H1 (cell line): Measurements from ENCODE around the gene PRDM10. TPM values are rescaled to one million over a fixed set of nuclear protein-coding genes. Genes with fewer than 3 reads are reported as not detected.

Experiments used
- CTCF ChIA-PET: fragments of 300-600 bp; sonication (Branson Sonifier 250); formaldehyde crosslinking; loops from one replicate; lab custom pipeline; 2021; ENCODE audit not compliant: partially characterized antibody; lab: Charles Lee
- POLR2A ChIA-PET: fragments of 300-600 bp; sonication (Branson Sonifier 250); formaldehyde crosslinking; loops from one replicate; lab custom pipeline; 2021; ENCODE audit warnings: inconsistent platforms; ENCODE audit not compliant: partially characterized antibody; lab: Charles Lee
- DNase-seq, 2 experiments: peaks; one replicate each; pipeline versions ENCODE4 v3.0.0 to v3.0.0-alpha.2; 2010 to 2022; ENCODE audit warnings: low spot score in 2 of 2, low read depth in 1 of 2, mixed read lengths in 1 of 2
- FAIRE-seq: peaks from 2 replicates; lab custom pipeline; 2011; peaks lifted over from hg19 to GRCh38; lab: Jason Lieb, UNC
- H2AFZ ChIP-seq: 2 replicates; pipeline ENCODE4 v1.8.1; 2012; ENCODE audit warnings: low read length, inconsistent platforms
- H2AK5ac ChIP-seq: 2 replicates; pipeline ENCODE4 v1.6.1; 2013; ENCODE audit warnings: low read depth, low read length
- H2BK120ac ChIP-seq: replicated peaks from 2 replicates; pipeline ENCODE3; 2013; ENCODE audit warnings: low read depth, low read length, inconsistent platforms
- H2BK12ac ChIP-seq: 2 replicates; pipeline ENCODE4 v1.6.1; 2013; ENCODE audit warnings: low read depth, low read length
- H2BK15ac ChIP-seq: 2 replicates; pipeline ENCODE4 v1.6.1; 2013; ENCODE audit warnings: low read length
- H2BK20ac ChIP-seq: 2 replicates; pipeline ENCODE4 v1.6.1; 2013; ENCODE audit warnings: low read length
- H2BK5ac ChIP-seq: 2 replicates; pipeline ENCODE4 v1.6.1; 2013; ENCODE audit warnings: low read depth, low read length
- H3K14ac ChIP-seq: 2 replicates; pipeline ENCODE4 v1.6.1; 2013; ENCODE audit warnings: inconsistent platforms; ENCODE audit not compliant: insufficient read length
- H3K18ac ChIP-seq: 2 replicates; pipeline ENCODE4 v1.6.1; 2013; ENCODE audit warnings: low read length; ENCODE audit errors: extremely low read depth
- H3K23ac ChIP-seq: 2 replicates; pipeline ENCODE4 v1.6.1; 2013; ENCODE audit warnings: inconsistent platforms; ENCODE audit not compliant: insufficient read length
- H3K23me2 ChIP-seq: 2 replicates; pipeline ENCODE4 v1.6.1; 2013; ENCODE audit warnings: low read depth, low read length
- H3K27ac ChIP-seq: 2 replicates; pipeline ENCODE4 v1.6.1; 2011; ENCODE audit warnings: low read depth, low read length, inconsistent platforms
- H3K27me3 ChIP-seq, 4 experiments: replicated peaks in 1 of 4; 1 replicate in 1 of 4; 2 replicates in 3 of 4; pipeline versions ENCODE4 v1.6.1 to v1.8.1; 2011 to 2013; ENCODE audit warnings: low read length in 3 of 4, mild to moderate bottlenecking in 3 of 4, inconsistent platforms in 2 of 4, mixed read lengths in 2 of 4, moderate library complexity in 1 of 4; ENCODE audit not compliant: control insufficient read depth in 3 of 4, insufficient read depth in 3 of 4; ENCODE audit errors: extremely low read depth in 1 of 4
- H3K36me3 ChIP-seq, 4 experiments: 2 replicates each; pipeline versions ENCODE4 v1.6.1 to v1.8.1; 2011 to 2013; ENCODE audit warnings: mild to moderate bottlenecking in 4 of 4, low read length in 3 of 4, moderate library complexity in 2 of 4, control low read depth in 1 of 4, inconsistent platforms in 1 of 4; ENCODE audit not compliant: insufficient read depth in 4 of 4, control insufficient read depth in 2 of 4
- H3K4ac ChIP-seq: replicated peaks from 2 replicates; pipeline ENCODE3; 2013; ENCODE audit warnings: low read length, low read depth, mixed read lengths, inconsistent platforms; ENCODE audit not compliant: insufficient read length
- H3K4me1 ChIP-seq, 4 experiments: replicated peaks in 1 of 4; 1 replicate in 1 of 4; 2 replicates in 3 of 4; pipeline versions ENCODE4 v1.6.1 to v1.8.1; 2011 to 2013; ENCODE audit warnings: low read length in 3 of 4, inconsistent platforms in 2 of 4, mixed read lengths in 1 of 4; ENCODE audit not compliant: insufficient read depth in 4 of 4, control insufficient read depth in 3 of 4
- H3K4me2 ChIP-seq, 2 experiments: 2 replicates each; pipeline versions ENCODE4 v1.6.1 to v1.8.1; 2011 to 2013; ENCODE audit warnings: low read depth in 2 of 2, low read length in 2 of 2, control low read depth in 1 of 2, inconsistent platforms in 1 of 2, mild to moderate bottlenecking in 1 of 2; ENCODE audit not compliant: insufficient read depth in 1 of 2
- H3K4me3 ChIP-seq, 4 experiments: fragments of 200-600, 300-600 bp in 1 of 4; sonication (generic), shearing (Covaris generic), sonication (Bioruptor Twin) in 1 of 4; 2 replicates each; pipeline versions ENCODE4 v1.5.1 to v1.8.1; 2011 to 2016; ENCODE audit warnings: low read length in 4 of 4, low read depth in 3 of 4, control low read depth in 2 of 4, inconsistent platforms in 2 of 4, mild to moderate bottlenecking in 2 of 4, mixed read lengths in 1 of 4, moderate library complexity in 1 of 4; ENCODE audit not compliant: insufficient read depth in 2 of 4; ENCODE audit errors: extremely low read depth in 1 of 4
- H3K56ac ChIP-seq: replicated peaks from 2 replicates; pipeline ENCODE3; 2013; ENCODE audit warnings: low read depth, mild to moderate bottlenecking, mixed read lengths, low read length, inconsistent platforms; ENCODE audit not compliant: insufficient read length
- H3K79me1 ChIP-seq: 2 replicates; pipeline ENCODE4 v1.6.1; 2013; ENCODE audit warnings: low read depth, low read length, control low read depth
- H3K79me2 ChIP-seq, 2 experiments: 2 replicates each; pipeline versions ENCODE4 v1.6.1 to v1.8.1; 2012 to 2013; ENCODE audit warnings: low read length in 2 of 2, mild to moderate bottlenecking in 2 of 2, inconsistent platforms in 1 of 2; ENCODE audit not compliant: insufficient read depth in 2 of 2, control insufficient read depth in 1 of 2
- H3K9ac ChIP-seq, 4 experiments: replicated peaks in 1 of 4; 1 replicate in 1 of 4; 2 replicates in 3 of 4; pipeline versions ENCODE4 v1.6.1 to v1.8.1; 2011 to 2013; ENCODE audit warnings: low read depth in 3 of 4, low read length in 3 of 4, control low read depth in 2 of 4, mild to moderate bottlenecking in 2 of 4, moderate library complexity in 2 of 4, inconsistent platforms in 1 of 4; ENCODE audit errors: extremely low read depth in 1 of 4
- H3K9me3 ChIP-seq, 2 experiments: 2 replicates each; pipeline versions ENCODE4 v1.6.1 to v1.8.1; 2012 to 2013; ENCODE audit warnings: mild to moderate bottlenecking in 2 of 2, moderate library complexity in 2 of 2, control low read depth in 1 of 2, inconsistent platforms in 1 of 2, low read depth in 1 of 2, low read length in 1 of 2, mixed read lengths in 1 of 2; ENCODE audit not compliant: insufficient read depth in 2 of 2
- H4K20me1 ChIP-seq, 2 experiments: replicated peaks in 1 of 2; 2 replicates each; pipeline versions ENCODE3 to v1.8.1; 2011 to 2013; ENCODE audit warnings: inconsistent platforms in 2 of 2, low read length in 2 of 2, mild to moderate bottlenecking in 1 of 2; ENCODE audit not compliant: insufficient read depth in 2 of 2, control insufficient read depth in 1 of 2
- H4K5ac ChIP-seq: 2 replicates; pipeline ENCODE4 v1.6.1; 2013; ENCODE audit warnings: low read length, low read depth, mixed read lengths, inconsistent platforms; ENCODE audit not compliant: insufficient read length
- H4K8ac ChIP-seq: 2 replicates; pipeline ENCODE4 v1.8.0; 2013; ENCODE audit warnings: mild to moderate bottlenecking, moderate library complexity, low read length, inconsistent platforms; ENCODE audit not compliant: insufficient read depth; ENCODE audit errors: extremely low read depth
- H4K91ac ChIP-seq: replicated peaks from 2 replicates; pipeline ENCODE3; 2013; ENCODE audit warnings: low read length, mixed read lengths, inconsistent platforms; ENCODE audit not compliant: insufficient read length
- PHF8 ChIP-seq: fragments of 200-600 bp; sonication (generic); conservative IDR thresholded peaks from 2 replicates; pipeline ENCODE4 v1.7.1; 2012; ENCODE audit warnings: low read depth, mild to moderate bottlenecking, inconsistent platforms, low read length, moderate library complexity
- POLR2AphosphoS5 ChIP-seq: IDR thresholded peaks from 2 replicates; pipeline ENCODE4 v1.6.1; 2011; ENCODE audit warnings: low read depth, low read length
- RAD21 ChIP-seq, 2 experiments: IDR thresholded peaks in 1 of 2; conservative IDR thresholded peaks in 1 of 2; 2 replicates each; pipeline ENCODE4 v1.6.1; 2011; ENCODE audit warnings: low read depth in 2 of 2, low read length in 2 of 2, improper control_type of control experiment in 1 of 2, inconsistent platforms in 1 of 2, mild to moderate bottlenecking in 1 of 2, moderate library complexity in 1 of 2
- SIN3A ChIP-seq, 2 experiments: IDR thresholded peaks in 1 of 2; conservative IDR thresholded peaks in 1 of 2; 2 replicates each; pipeline ENCODE4 v1.6.1; 2011 to 2012; ENCODE audit warnings: low read length in 2 of 2, improper control_type of control experiment in 1 of 2, low read depth in 1 of 2, mild to moderate bottlenecking in 1 of 2
- YY1 ChIP-seq: IDR thresholded peaks from 2 replicates; pipeline ENCODE4 v1.6.1; 2011; ENCODE audit warnings: low read depth, mild to moderate bottlenecking, low read length
- WGBS, 2 experiments: shearing (Covaris generic) in 1 of 2; methylation state at CpG; one replicate each; pipeline versions ENCODE4 v1.1.6 to v1.1.7; 2013 to 2015; ENCODE audit warnings: low lambda C conversion rate in 2 of 2, mixed read lengths in 2 of 2, inconsistent platforms in 1 of 2, low coverage in 1 of 2, missing lambda C conversion rate in 1 of 2; ENCODE audit not compliant: insufficient replicate concordance in 2 of 2, insufficient coverage in 1 of 2, insufficient read length in 1 of 2; ENCODE audit errors: extremely low coverage in 1 of 2, missing lambda C conversion rate in 1 of 2; 5-methylcytosine and 5-hydroxymethylcytosine counted together
- polyA plus RNA-seq, 7 experiments: library from polyadenylated mRNA; depleted of rRNA in 3 of 7; stranded (reverse) in 5 of 7; unstranded in 2 of 7; fragments of >200 nt in 5 of 7; fragments of 200-250 nt in 2 of 7; gene quantifications; 1 replicate in 5 of 7; 2 replicates in 1 of 7; 4 replicates in 1 of 7; pipeline versions ENCODE4 v1.2.1 to v1.2.3, GENCODE V29; 2011 to 2013; ENCODE audit warnings: missing spikeins in 2 of 7, mixed read lengths in 2 of 7
- total RNA-seq: library from RNA; stranded (reverse); fragmentation: NEBNext Ultra II Directional; extraction: Animal tissue kit (Norgen Biotek cat#: 25700); gene quantifications from 2 replicates; pipeline ENCODE4 v1.2.1, GENCODE V29; 2021

The PRDM10 gene
- total and polyA plus RNA-seq, 2 of the 8 experiments (the other 6 are each of a cell fraction or from before 2014, with no cell fraction given), result 15.5 to 19.2 TPM

DNA sequence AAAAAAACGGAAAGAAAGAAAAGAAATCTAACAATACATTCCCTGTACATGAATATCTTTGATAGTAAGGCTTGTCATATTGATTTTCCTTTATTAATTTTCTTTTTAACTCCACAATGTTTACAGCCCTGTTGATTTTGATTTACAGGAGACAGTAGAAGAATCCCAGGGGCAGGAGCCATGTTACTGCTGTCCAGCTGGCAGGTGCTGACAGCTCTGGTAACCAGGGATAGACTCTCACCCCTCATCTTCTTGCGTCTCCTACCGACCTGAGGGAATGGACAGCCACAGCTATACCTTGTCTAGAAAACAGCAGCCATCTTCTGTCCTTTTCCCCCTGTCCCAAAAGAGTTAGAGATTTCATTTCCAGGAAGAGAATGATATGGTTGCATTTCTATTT, 37.4 kb downstream of the PRDM10 start:
- H3K18ac ChIP-seq, result no peak overlapping the region
- H3K36me3 ChIP-seq, result peaks cover 0 to 7% (median 2%) of the 10 kb centered on the region in 4 experiments; a peak in 4 of 8 replicates
- H3K79me1 ChIP-seq, result peaks cover 3% of the 10 kb centered on the region; the same call in 1 of the 2 replicates
- no peak overlapping the region for H3K4ac ChIP-seq
- H2BK15ac ChIP-seq, result no peak overlapping the region
- FAIRE-seq, result no peak
- H4K91ac ChIP-seq, result no peak overlapping the region
- TF ChIP-seq POLR2AphosphoS5, result no peak
- TF ChIP-seq PHF8, result no peak
- TF ChIP-seq SIN3A (conservative IDR thresholded peaks at IDR 0.05 in 1 of 2, IDR thresholded peaks at IDR 0.05 in 1 of 2; ENCODE audit: low read depth in 1 of 2, low read length in 2 of 2), result 0 out of 4 replicates have a peak, but pooled peaks of 1 of the 2 experiments have one; percentile 18
- peak; percentile 65; the same call in 1 of the 2 replicates for TF ChIP-seq YY1
- no peak for TF ChIP-seq RAD21 (IDR thresholded peaks at IDR 0.05 in 1 of 2, conservative IDR thresholded peaks at IDR 0.05 in 1 of 2; ENCODE audit: low read depth in 2 of 2, low read length in 2 of 2)
- H3K9ac ChIP-seq, result no peak overlapping the region
- no peak overlapping the region for H2BK20ac ChIP-seq
- no peak overlapping the region for H2AFZ ChIP-seq
- H3K23me2 ChIP-seq, result no peaks in the 10 kb centered on the region; the same call in 1 of the 2 replicates
- peaks cover 3 to 5% of the 10 kb centered on the region in 2 experiments for H4K20me1 ChIP-seq
- POLR2A ChIA-PET, result interaction anchor here (0.8 kb wide), 1 partner anchor 13 kb away, joined by 3 read pairs; no protein-coding TSS in a partner anchor
- H3K9me3 ChIP-seq, result no peaks in the 10 kb centered on the region
- H2BK5ac ChIP-seq, result no peak overlapping the region
- DNase-seq, result no peak
- no peak overlapping the region for H3K4me2 ChIP-seq
- no peak overlapping the region for H2BK12ac ChIP-seq
- CTCF ChIA-PET, result interaction anchor here (0.6 to 1.3 kb wide), 5 partner anchors 9 to 116 kb away, joined by 3 to 5 read pairs (median 4); no protein-coding TSS in a partner anchor
- no peak overlapping the region for H3K23ac ChIP-seq
- no peak overlapping the region for H2AK5ac ChIP-seq
- H3K27me3 ChIP-seq, result no peaks in the 10 kb centered on the region; a peak in 1 of 7 replicates
- H3K79me2 ChIP-seq, result peaks cover 0 to 3% of the 10 kb centered on the region in 2 experiments; a peak in 1 of 4 replicates
- H3K4me1 ChIP-seq, result no peaks in the 10 kb centered on the region
- H3K4me3 ChIP-seq, result no peak overlapping the region
- no peak overlapping the region for H2BK120ac ChIP-seq
- H3K56ac ChIP-seq, result no peak overlapping the region
- no peak overlapping the region for H4K5ac ChIP-seq
- no peak overlapping the region for H3K14ac ChIP-seq
- WGBS, 2 experiments, result 85% methylated on average over 3 of the region's 3 CpGs; no CpG with 5 or more reads in 1 of the 2 experiments
- no peak overlapping the region for H3K27ac ChIP-seq
- H4K8ac ChIP-seq, result no peak overlapping the region
